Umbilical cord (tissue), 2 donors: ENCODE measurements around the gene TMCC3. TPM values are rescaled to one million over a fixed set of nuclear protein-coding genes. Genes with fewer than 3 reads are reported as not detected.
"Not testable (repeated sequence)": the region's sequence is repeated elsewhere in the genome, so short reads cannot be mapped to it uniquely, and the experiment has no call there.

Experiments used
- DNase-seq: peaks from one replicate; pipeline ENCODE4 v3.0.0-alpha.2; 2015; ENCODE audit warnings: low spot score
- total RNA-seq: library from RNA; depleted of rRNA; stranded (reverse); fragments of >200 nt; gene quantifications from one replicate; pipeline ENCODE4 v1.2.3, GENCODE V29; 2014; ENCODE audit warnings: low replicate concordance; ENCODE audit not compliant: insufficient read depth

The TMCC3 gene
- total RNA-seq = 11.6 TPM

DNA sequence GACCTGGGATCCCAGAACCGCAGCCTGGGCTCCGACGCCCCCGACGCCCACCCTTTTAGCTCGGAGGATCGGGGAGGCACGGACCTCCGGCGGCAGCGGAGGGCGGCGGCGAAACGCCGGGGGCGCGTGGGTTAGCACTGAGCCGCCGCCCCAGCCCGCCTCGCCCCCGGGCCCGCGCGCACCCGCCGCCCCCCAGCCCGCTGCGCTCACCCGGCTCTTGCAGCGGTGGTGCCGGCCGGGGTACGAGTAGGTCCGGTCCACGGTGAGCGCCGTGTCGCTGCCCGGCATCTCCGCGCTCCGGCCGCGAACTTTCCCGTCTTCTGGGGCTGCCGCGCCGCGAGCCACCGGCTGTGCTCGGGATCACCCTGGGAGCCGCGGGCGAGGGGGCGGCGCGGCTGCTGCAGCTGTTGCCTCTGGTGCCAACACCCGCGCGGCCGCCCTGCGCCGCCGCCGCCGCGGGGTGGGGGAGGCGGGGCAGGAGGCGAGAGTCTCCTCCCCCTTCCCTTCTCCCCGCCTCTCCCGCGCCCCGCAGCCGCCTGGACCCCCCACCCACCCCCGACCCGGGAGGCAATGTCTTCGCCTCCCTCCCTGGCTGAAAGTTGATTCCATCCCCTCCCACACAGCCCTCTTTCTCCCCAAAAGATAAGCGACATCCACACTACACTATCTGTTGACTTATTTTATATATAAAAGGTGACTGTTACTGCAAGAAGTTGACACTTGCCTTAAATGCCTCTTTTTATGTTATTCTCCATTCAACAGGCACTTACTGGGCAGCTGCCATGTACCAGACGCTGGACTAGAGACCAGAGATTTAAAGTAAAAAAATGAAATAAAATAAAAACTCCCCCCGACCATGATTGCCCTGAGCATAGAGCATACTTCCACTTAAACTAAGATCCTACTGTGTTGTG, at the start of gene TMCC3:
Gene TMCC3, minus strand, starts transcription at position 415 of the 914 bp plus-strand sequence. Its CDS starts 127 bp downstream, at position 288.
- peak; percentile 59 for DNase-seq

DNA sequence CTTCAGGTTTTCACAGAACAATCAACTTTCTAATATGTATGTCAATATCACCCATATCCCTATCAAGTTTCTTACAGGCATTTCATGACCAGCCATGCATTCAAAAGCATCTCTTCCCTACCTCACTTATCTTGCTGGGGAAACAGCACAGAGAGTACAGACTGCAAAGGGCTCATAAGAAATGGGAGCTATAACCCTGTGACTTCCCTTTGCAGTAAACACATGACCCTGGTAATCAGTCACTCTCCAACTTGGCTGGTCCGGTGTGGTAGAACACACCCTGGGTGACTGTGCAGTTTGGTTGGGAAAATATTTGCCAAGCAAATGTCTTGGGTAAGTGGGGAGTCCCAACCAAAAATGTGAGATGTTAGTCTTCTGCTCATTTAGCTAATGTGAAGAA, 49.4 kb upstream of the TMCC3 start:
- DNase-seq = no peak

DNA sequence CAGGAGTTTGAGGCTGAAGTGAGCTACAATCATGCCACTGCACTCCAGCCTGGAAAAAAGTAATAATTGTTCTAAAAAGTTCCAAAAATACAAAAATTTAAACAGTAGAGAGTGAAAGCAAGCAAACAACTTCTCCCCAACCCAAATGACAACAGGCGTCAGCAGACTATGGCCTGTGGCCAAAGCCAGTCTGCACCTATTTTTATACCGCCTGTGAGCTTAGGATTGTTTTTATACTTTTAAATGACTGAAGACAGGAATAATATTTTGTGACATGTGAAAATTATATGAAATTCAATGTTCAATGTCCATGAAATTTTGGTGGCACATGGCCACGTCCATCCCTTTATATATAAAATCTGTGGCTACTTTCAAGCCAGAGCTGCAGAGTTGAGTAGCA, 48.2 kb upstream of the TMCC3 start:
- DNase-seq = no peak

GRCh38 chr12:94697631-94698030, 47.3 kb upstream of the TMCC3 start:
- DNase-seq = no peak

DNA sequence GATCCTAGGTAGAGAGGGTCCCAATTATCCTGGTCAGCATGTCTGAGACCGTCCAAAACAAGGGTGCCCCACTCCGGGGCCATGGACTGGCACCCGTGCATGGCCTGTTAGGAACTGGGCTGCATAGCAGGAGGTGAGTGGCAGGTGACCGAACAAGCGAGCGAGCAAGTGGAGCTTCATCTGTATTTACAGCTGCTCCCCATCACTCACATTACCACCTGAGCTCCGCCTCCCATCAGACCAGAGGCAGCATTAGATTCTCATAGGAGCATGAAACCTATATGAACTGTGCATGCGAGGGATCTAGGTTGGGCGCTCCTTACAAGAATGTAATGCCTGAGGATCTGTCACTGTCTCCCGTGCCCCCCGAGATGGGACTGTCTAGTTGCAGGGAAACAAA, 44.4 kb upstream of the TMCC3 start:
- DNase-seq = no peak

GRCh38 chr12:94692826-94693225, 42.5 kb upstream of the TMCC3 start:
- DNase-seq = not testable (repeated sequence)

GRCh38 chr12:94690198-94690771, 39.9 kb upstream of the TMCC3 start:
- peak; percentile 64 for DNase-seq

DNA sequence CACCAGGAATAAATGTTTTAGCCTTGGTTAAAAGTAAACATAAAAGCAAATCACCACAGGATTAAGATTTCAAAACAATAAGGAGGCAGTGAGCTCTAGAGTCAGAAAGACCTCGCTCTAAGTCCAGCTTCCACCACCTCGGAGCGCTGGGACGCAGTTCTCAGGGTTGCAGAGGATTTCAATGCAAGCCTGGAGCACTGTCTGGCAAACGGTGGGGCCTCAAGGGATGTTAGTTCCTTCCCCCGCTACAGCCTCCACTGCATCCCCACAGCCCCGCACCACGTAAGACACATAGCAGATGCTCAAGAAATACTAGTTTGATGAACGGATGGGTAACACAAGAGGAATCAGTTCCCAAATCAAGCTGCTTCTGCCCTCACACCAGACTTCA, 39.3 kb upstream of the TMCC3 start:
- no peak for DNase-seq

DNA sequence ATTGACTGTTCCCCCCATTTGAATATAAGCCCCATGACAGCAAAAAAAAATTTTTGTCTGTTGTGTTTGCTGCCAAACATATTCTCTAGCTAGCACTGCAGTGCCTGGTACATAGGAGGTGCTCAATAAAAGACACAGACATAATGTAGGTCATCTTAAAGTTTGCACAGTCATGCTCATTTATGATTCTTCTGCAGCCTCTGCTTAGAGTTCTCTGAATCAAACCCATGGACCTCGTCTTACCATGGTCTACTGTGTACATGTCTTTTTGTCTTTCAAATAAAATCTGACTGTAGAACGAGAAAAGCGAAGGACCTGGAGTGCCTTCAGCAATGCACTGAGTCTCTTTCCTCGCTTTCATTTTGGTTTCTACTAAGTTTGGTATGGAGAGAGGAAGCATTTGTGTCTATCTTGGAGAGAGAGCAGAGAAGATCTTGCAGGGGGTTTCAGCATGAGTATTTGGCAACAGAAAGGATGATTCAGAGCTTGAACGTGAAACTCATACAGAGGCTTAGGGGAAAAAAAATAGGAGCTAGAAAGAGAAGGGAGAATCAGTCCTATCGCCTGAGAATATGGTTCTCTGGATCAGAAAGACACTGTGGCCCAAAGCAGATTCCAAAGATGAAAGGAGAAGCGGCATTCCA, 38.8 kb upstream of the TMCC3 start:
- DNase-seq = peak; percentile 88

- no peak for DNase-seq
These were observed 37.5 kb upstream of the TMCC3 start for GRCh38 chr12:94687891-94688290.

DNA sequence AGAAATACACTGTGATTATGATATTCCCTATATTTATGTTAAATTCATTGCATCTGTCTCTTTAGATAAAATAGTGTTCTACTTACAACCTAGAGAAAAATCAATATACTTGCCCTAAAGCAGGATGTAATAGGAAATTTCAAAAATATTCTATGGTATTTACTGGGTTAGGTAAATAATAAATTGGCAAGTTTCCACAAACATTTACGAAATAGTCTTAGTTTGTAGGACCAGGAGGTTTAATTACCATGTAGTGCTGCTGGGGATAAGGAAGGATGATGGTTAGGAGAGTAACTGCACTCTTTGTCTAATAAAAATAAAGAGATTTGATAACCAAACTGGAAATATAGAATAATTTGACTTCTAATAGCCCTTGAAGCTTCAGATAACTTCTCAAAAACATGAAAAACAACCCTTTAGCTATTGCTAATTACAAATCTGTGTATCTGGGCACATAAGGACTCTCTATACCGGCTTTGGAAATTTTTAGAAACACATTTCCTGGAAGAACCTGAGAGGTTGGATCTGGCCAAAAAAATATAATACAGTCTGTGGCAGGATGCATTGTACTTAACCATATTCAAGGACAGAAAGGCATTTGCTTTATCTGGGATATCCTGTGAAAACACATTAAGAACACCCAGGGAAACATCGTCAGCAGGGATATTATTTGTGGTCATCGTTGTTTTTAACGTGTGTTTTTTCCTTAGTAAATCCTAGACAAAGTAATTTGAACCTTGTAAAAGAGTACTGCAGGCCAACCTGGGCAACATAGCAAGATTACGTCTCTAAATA, 36.7 kb upstream of the TMCC3 start:
- DNase-seq = no peak

DNA sequence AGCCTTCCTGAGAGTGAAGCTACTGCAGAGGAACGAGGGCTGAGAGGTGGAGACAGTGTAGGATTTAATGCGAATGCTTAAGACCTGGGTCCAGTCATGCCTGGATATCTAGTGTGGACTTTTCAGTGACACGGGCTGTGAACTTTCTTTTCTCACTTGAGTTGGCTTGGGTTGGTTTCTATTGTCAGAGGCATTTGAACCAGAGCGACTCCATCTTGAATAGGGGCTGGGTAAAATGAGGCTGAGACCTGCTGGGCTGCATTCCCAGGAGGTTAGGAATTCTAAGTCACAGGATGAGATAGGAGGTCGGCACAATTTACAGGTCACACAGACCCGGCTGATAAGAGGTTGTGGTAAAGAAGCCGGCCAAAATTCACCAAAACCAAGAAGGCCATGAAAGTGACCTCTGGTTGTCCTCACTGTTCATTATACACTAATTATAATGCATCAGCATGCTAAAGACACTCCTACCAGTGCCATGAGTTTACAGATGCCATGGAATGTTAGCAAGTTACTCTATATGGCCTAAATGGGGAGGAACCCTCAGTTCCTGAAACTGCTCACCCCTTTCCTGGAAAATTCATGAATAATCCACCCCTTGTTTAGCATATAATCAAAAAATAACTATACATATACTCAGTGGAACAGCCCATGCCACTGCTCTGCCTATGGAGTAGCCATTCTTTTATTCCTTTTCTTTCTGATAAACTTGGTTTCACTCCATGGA, 34.2 kb upstream of the TMCC3 start:
- DNase-seq = no peak

GRCh38 chr12:94679554-94680195, 29.3 kb upstream of the TMCC3 start:
- DNase-seq = no peak

- no peak for DNase-seq
These were observed 28.5 kb upstream of the TMCC3 start for GRCh38 chr12:94678849-94679248.

GRCh38 chr12:94678379-94678778, 28.0 kb upstream of the TMCC3 start:
- DNase-seq = no peak

DNA sequence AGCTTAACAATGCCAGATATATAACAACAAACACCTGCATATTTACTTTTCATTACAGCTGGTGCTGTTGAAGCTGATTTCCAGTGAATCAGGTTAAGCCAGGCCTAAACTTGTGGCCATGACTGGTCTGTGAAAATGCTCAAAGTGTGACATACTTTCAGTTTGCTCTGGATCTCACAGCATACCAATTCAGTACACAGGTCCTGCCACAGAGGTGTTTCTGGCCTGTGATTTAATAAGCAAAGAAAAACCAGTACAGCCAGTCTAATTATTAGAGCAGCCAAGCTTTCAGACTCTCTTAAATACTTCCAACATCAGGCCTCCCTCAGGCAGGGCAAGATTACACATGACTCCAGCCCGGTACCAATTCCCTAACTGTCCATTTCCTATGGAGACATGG, 27.4 kb upstream of the TMCC3 start:
- peak; percentile 67 for DNase-seq

DNA sequence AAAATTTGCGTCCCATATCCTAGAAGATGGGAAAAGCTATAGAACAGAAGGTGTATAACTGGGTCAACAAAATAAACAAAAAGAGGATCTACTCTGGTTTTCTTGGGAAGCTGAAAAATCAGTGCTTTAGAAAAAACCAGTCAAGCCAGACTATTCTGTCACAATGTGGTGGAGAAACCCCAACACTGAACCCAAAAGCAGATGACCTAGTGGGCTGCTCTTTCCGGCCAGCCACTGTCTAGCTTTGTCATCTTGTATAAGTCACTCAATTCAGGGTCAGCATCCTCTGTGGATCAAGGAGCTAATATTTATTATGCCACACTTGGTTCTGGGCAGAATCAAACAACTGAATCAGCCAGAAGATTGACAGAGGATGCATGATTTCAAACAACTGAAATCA, 26.6 kb upstream of the TMCC3 start:
- DNase-seq = no peak

DNA sequence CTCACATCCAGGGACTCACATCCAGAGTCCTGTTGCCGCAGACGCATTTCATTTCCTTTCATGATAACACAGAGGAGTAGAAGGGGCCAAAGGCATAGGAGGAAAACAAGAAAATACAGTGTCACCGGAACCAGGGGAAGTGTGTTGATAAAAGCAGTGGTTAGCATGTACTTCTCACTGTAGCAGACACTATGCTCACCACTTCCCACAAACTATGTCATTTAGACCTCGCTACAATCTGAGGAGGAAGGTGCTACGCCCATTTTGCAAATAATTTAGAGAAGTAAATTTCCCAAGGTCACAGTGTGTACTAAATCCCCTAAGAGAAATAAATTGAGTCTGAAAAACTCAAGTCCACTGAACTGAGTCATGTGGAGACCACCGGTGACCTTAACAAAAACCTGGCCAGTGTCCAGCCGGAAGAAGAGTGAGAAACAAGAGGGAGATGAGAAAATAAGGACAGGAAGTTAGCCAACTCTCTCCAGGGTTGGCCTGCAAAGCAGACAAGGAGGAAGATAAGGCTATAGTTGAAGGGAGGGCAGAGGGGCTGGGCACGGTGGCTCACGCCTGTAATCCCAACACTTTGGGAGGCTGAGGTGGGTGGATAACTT, 25.8 kb upstream of the TMCC3 start:
- DNase-seq = no peak

- DNase-seq = peak; percentile 71
These were observed 24.5 kb upstream of the TMCC3 start for GRCh38 chr12:94674835-94675234.

GRCh38 chr12:94674051-94674451, 23.7 kb upstream of the TMCC3 start:
- no peak for DNase-seq
